ENCODE results near the gene MUCL1. TPM values are rescaled to one million over a fixed set of nuclear protein-coding genes. Genes with fewer than 3 reads are reported as not detected.

Gene MUCL1
- total and polyA plus RNA-seq, 2 of the 13 experiments (the other 11 are each of a cell fraction or from before 2014, with no cell fraction given), result not detected

GRCh38 chr12:54840244-54840865, 14.0 kb upstream of the MUCL1 start:
- intact Hi-C loops (cut with micrococcal nuclease; ENCODE audit: unreplicated experiment) (no loop called here), in situ Hi-C loops (cut with HindIII; ENCODE audit: extremely low pct_ligation_motif_present, low pct_unique_long_range_greater_than_20kb) (no loop called here)
- 29% methylated on average over 2 of the region's 3 CpGs for WGBS (ENCODE audit: low lambda C conversion rate)
- no peak overlapping the region for H3K9ac ChIP-seq (ENCODE audit: insufficient read depth, low read depth, low read length)
- FAIRE-seq (no peak), DNase-seq (ENCODE audit: low spot score) (no peak), ATAC-seq (no peak)
- TF ChIP-seq MNT (IDR thresholded peaks at IDR 0.05), result peak; percentile 71
- TF ChIP-seq ZNF274 (CRISPR knock-in tag; IDR thresholded peaks at IDR 0.05), result no peak
- H3K4me2 ChIP-seq (ENCODE audit: low read depth, low read length), result no peak overlapping the region
- H3K36me3 ChIP-seq (replicated peaks in 1 of 2; ENCODE audit: control insufficient read depth in 1 of 2, insufficient read depth in 2 of 2, low read length in 2 of 2), result no peaks in the 10 kb centered on the region
- H2AFZ ChIP-seq (ENCODE audit: low read length), result no peak overlapping the region
- no peak overlapping the region for H3K4me3 ChIP-seq (replicated peaks in 1 of 3; ENCODE audit: insufficient read depth in 1 of 3, low read depth in 2 of 3, low read length in 3 of 3)
- BruUV-seq (replicated peaks), result no TSS peak
- no peaks in the 10 kb centered on the region for H3K9me3 ChIP-seq (ENCODE audit: low read length)
- H4K20me1 ChIP-seq (ENCODE audit: insufficient read depth, low read length), result no peaks in the 10 kb centered on the region
- no peaks in the 10 kb centered on the region for H3K79me2 ChIP-seq (ENCODE audit: insufficient read depth, low read length)
- H3K27ac ChIP-seq (ENCODE audit: extremely low read length, insufficient read depth, low read length), result no peak overlapping the region
- no peaks in the 10 kb centered on the region for H3K27me3 ChIP-seq (ENCODE audit: control insufficient read depth in 1 of 2, insufficient read depth in 2 of 2, low read length in 2 of 2)
- POLR2A ChIA-PET, result no interaction called here
- CTCF ChIA-PET (ENCODE audit: low intra/inter-chr PET ratio, low total read pairs), result no interaction called here
- H3K4me1 ChIP-seq (ENCODE audit: insufficient read depth, low read length), result no peaks in the 10 kb centered on the region

DNA sequence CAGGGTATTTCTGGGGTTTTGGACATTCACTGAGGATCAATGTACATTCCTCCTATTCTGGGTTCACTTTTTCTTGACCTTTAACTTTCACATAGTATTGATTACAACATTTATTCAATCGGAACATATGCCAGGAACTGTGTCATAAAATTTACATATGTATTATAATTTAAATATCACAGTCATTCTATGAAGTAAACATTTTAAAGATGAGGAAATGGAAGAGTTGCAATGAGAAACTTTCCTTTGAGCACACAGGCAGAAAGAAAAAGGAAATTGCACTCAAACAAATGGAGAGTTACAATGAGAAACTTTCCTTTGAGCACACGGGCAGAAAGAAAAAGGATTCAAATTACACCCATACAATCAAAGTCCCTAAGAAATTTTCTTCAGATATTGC, 3.1 kb downstream of the MUCL1 start:
- no peaks in the 10 kb centered on the region for H4K20me1 ChIP-seq (ENCODE audit: insufficient read depth, low read length)
- H3K27me3 ChIP-seq (ENCODE audit: control insufficient read depth in 1 of 2, insufficient read depth in 2 of 2, low read length in 2 of 2), result peaks cover 0 to 6% of the 10 kb centered on the region in 2 experiments; a peak in 1 of 5 replicates
- intact Hi-C loops (cut with micrococcal nuclease; ENCODE audit: unreplicated experiment), result no loop called here
- BruUV-seq (replicated peaks), result no TSS peak
- 2% methylated on average over 2 of the region's 2 CpGs for WGBS (ENCODE audit: low lambda C conversion rate)
- H3K27ac ChIP-seq (ENCODE audit: extremely low read length, insufficient read depth, low read length), result no peak overlapping the region
- TF ChIP-seq RELA (CRISPR knock-in tag; IDR thresholded peaks at IDR 0.05), result no peak
- no peaks in the 10 kb centered on the region for H3K4me1 ChIP-seq (ENCODE audit: insufficient read depth, low read length)
- no peak overlapping the region for H3K4me2 ChIP-seq (ENCODE audit: low read depth, low read length)
- H3K9me3 ChIP-seq (ENCODE audit: low read length), result no peaks in the 10 kb centered on the region
- ATAC-seq (no peak), DNase-seq (ENCODE audit: low spot score) (no peak), FAIRE-seq (no peak)
- in situ Hi-C loops (cut with HindIII; ENCODE audit: extremely low pct_ligation_motif_present, low pct_unique_long_range_greater_than_20kb), result no loop called here
- no peak overlapping the region for H3K9ac ChIP-seq (ENCODE audit: insufficient read depth, low read depth, low read length)
- no peaks in the 10 kb centered on the region for H3K36me3 ChIP-seq (replicated peaks in 1 of 2; ENCODE audit: control insufficient read depth in 1 of 2, insufficient read depth in 2 of 2, low read length in 2 of 2)
- POLR2A ChIA-PET, result no interaction called here
- no peak overlapping the region for H3K4me3 ChIP-seq (replicated peaks in 1 of 3; ENCODE audit: insufficient read depth in 1 of 3, low read depth in 2 of 3, low read length in 3 of 3)
- H2AFZ ChIP-seq (ENCODE audit: low read length), result no peak overlapping the region
- CTCF ChIA-PET (ENCODE audit: low intra/inter-chr PET ratio, low total read pairs), result no interaction called here
- no peaks in the 10 kb centered on the region for H3K79me2 ChIP-seq (ENCODE audit: insufficient read depth, low read length)

Data from HepG2 (cell line).